Suppressor macrophage (primary cell): Measurements from ENCODE around the gene PLEKHG2.

Source experiments
- DNase-seq, 4 experiments: peaks; one replicate each; pipeline ENCODE4 v3.0.0-alpha.2; 2020 to 2022

Gene PLEKHG2

DNA sequence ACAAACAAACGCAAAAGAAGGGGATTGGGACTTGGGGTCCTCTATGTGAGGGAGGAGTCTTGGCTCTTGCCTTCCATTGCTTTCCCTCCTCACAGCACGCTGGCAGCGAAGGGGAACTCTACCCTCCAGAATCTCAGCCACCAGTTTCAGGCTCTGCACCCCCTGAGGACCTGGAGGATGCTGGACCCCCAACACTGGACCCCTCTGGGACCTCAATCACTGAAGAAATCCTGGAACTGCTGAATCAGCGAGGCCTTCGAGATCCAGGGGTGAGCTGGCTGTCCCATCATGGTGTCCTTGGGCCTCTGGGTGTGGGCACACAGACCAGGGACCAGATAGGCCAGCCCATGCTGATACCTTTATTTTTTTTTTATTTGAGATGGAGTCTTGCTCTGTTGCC, 9.6 kb downstream of the PLEKHG2 start:
- DNase-seq: no peak

DNA sequence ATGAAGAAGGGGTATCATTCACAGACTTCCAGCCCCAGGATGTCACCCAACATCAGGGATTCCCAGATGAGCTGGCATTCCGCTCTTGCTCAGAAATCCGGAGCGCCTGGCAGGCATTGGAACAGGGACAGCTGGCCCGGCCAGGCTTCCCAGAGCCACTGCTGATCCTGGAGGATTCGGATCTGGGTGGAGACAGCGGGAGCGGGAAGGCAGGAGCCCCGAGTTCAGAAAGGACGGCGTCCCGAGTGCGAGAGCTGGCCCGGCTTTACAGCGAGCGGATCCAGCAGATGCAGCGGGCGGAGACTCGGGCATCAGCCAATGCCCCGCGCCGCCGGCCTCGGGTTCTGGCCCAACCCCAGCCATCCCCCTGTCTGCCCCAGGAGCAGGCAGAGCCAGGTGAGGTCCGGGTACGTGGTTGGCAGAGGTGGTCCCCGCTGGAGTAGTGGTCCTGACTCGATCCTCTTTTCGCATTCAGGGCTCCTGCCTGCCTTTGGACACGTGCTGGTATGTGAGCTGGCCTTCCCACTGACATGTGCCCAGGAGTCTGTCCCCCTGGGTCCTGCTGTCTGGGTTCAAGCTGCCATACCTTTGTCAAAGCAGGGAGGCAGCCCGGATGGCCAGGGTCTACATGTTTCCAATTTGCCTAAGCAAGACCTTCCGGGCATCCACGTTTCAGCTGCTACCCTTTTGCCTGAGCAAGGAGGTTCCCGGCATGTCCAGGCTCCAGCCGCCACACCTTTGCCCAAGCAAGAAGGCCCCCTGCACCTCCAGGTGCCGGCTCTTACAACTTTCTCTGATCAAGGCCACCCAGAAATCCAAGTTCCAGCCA, 11.0 kb downstream of the PLEKHG2 start:
- DNase-seq: no peak

DNA sequence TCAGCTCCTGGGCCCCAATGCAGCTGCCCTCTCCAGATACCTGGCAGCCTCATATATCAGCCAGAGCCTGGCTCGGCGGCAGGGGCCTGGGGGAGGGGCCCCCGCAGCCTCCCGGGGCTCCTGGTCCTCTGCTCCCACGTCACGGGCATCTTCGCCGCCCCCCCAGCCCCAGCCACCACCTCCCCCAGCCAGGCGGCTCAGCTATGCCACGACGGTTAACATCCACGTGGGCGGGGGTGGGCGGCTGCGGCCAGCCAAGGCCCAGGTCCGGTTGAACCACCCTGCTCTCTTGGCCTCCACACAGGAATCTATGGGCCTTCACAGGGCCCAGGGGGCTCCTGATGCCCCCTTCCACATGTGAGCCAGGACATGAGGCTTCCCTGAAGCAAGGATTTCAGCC, 12.5 kb downstream of the PLEKHG2 start:
- no peak for DNase-seq

DNA sequence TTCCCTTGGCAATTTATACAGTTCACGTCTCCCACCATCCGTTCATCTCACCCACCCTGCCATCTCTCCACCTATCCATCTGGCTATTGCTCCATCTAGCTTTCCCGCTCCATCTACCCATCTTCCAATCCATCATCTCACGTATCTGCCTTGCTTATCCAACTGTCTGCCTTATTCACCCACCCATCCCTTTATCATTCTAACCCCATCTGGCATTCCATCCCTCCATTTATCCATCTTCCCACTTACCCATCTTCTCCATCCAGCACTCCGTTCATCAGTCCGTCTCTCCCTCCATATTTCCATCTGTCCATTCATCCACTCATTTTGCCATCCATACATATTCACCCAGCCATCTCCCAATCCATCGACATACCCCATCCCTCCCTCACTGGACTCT, 13.3 kb downstream of the PLEKHG2 start:
- DNase-seq: no peak

DNA sequence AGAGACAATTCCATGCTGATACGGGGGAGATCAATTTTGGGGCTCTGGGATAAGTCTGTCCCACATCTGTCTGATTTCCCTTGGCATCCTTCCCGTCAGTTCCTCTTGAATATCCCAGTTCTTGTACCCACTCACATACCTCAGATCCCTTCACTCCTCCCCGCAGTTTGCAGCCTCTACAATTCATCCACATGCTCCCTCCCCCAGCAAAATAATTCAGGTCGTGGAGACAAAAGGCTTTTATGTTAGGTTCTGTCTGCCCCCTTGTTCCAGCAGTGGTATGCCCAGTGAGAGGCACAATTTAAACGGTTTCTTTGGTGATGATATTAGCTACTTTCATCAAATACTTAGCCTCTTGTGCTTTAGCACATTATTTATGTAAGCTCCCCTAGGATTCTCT, 13.7 kb downstream of the PLEKHG2 start:
- DNase-seq: no peak

DNA sequence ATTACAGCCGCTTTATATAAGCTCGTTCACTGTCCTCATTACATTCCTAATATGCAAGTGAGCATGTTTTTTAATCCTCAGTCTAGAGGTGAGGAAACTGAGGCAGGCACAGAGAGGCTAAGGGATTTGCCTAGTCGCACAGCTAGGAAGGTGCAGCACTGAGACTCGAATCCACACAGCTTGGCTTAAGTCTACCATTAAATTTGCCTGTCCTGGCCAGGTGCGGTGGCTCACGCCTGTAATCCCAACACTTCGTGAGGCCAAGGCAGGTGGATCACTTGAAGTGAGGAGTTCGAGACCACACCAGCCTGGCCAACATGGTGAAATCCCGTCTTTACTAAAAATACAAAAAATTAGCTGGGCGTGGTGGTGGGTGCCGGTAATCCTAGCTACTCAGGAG, 15.2 kb downstream of the PLEKHG2 start:
- DNase-seq: no peak

DNA sequence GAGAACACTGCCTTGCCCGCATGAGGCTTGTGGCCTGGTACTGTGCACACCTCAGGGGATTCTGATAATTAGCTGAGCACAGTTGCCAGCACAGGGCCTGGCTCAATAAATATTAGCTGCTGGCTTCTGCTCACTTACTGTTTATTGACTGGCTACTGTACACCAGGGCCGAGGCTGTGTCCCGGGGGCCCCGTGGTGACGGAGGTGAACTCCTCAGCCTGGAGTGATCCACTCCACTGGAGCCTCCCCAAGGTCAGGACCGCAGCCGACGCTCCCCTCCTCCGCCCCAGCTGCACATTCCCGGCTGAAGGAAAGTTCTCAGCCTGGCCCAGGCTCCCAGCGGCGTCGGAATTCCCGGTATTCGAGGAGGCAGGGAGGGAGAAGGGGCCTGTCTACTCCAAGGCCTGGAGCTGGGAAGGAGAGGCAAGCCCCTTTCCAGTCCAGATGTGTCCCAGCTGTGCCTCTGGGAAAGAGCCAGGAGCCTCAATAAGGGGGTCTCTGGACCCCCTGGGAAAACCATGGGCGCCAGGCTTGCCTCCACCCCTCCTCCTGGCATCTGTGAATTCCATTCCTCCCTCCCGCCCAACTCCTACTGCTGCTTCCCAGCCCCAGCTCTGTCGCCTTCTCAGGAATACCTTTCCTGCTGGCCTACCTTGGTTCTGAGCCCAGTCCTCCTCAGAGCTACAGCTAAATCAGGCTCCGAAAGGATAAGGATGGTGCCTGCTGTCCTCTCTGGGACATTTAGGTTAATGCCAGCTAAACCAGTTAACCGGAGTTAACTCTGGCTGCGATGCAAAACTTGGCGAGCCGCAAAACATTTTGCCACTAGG, 16.0 kb downstream of the PLEKHG2 start:
- no peak for DNase-seq

DNA sequence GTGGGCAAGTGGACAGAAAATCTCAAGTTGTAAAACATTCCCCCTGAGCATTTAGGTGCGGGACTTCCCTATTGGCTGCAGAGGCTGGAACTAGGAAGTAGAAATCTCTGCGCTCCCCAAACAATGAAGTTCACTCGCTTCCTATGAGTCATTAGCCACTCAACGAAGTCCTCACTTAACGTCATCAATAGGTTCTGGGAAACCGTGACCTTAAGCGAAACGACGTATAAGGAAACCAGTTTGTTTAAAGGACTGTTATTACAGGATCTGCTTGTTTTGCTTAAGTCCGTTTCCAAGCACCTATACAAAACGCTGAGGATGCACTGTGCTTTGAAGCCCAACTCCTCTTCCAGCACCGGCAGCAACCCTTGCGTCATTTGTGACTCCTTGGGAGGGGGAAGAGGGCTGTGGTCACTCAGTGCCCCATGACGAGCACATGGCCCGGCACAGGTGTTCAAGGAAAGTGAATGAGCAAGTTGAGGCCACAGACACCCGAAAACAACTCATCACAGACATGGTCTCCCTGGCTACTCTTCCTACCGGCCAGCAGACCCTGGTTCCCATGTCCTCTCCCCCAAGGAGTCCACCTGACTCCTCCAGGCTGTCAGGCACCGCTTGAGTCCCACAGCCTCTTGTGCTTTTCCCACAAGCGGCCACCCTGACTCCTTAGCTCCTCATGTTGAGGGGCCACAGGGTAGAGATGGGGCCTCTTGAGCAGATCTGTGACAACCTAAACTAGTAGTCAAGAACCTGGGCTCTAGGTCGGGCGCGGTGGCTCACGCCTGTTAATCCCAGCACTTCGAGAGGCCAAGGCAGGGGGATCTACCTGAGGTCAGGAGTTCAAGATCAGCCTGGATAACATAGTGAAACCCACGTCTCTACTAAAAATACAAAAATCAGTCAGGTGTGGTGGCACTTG, 18.5 kb downstream of the PLEKHG2 start:
- DNase-seq: peak; percentile 86 to 98 (median 93)

DNA sequence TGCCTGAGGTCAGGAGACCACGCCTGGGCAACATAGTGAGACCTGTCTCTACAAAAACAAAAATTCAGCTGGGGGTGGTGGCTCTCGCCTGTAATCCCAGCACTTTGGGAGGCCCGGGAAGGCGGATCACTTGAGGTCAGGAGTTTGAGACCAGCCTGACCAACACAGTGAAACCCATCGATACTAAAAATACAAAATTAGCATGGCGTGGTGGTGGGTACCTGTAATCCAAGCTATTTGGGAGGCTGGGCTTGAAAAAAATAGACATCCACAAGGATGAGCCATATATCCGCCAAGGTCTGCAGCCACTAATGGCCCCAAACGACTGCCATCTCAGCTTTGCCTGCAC, 20.2 kb downstream of the PLEKHG2 start:
- no peak for DNase-seq

DNA sequence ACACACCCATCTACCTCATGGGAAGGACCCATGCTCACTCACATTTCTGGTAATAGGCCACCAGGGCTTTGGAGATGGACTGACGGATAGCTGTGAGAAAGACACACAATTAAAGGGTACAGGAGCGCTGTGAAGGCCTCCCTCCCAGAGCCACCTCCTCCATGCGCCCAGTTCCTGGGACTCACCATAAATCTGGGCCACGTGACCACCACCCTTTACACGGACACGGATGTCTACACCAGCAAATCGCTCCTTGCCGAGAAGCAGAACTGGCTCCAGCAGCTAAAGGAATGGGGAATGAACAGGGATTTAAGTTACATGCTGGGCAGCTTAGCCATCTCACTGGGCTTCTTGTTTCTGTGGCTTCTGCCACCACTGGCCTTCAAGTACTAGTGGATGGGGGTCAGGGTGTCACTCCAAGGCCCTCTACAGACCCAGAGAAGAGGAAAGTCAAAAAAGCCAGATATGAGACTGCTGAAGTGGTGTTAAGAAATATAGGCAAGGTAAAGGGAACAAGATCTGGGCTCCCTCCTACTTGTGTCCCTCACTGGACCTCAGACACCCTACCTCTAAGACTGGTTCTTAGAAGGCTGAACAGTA, 21.1 kb downstream of the PLEKHG2 start:
- no peak for DNase-seq

DNA sequence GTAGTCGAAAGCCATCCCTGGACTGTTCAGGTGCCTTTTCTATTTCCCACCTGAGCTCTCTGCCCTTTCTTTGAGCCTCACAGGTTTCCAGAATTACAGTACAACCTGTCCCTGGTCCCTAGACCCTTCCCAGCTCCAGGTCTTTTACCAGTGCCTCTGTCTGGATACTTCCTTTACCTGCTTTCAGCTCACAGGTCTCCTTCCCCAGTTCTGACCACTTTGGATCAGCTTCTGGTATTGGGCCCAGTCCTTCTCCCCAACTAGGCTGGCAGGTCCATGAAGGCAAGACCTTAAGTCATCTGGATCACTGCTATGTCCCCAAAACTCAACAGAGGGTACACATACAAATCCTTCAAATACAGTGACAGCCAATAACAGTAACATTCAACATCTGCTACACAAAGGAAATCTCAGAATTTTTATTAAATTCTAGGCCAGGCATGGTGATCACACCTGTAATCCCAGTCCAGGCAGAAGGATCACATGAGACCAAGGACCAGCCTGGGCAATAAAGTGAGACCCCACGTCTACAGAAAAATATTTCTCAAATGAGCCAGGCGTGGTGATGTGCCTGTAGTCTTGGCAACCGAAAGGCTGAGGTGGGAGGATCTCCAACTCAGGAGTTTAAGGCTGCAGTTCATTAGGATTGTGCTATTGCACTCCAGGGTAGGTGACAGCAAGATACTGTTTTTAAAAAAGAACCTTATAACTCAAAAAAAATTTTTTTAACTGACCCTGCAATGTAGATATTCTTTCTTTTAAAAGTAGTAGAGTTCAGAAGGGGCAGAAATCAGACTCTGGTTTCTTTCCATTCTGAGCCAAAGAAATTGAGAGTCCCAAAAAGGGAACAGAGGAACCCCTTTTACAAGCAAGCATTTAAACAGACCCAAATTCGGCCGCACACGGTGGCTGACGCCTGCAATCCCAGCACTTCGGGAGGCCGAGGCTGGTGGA, 21.9 kb downstream of the PLEKHG2 start:
- no peak for DNase-seq

DNA sequence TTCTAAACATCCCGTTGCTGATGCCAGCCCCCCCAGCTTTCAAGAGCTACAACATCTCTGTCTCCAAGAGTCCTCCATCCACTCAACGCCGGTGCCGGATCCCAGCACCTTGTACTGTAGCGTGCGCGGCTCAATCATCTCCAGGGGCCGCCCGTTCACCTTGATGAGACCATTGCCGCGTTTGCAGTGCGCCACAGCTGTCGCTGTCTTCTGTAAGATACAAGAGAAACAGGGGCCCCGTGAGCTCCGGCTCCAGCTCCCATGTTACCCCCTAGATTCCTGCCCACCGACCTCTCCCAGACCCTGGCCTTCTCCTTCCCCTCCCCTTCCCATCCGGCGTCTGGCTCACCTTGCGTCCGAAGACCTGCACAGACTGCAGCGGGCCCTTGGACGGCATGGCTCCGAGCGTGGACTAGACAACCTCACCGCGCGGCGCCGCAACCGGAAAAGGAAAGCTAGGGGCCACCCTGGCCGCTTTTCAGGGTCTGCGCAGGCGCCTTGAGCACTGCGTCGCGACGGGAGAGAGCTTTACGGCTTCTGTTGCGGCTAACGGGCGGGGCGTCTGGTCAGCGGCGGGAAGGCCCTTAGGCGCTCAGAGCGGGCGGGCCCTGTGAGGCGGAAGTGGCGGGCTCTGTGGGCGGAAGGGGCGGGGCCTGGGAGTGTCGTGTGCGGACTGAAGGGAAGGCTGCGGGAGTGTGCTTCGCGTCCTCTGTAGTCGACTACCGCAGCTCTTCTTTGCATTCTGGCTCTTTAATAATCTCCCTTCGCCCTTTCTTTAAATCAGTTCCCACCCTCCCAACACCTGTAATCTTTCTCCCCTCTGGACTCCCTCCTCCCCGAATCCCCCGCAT, 23.3 kb downstream of the PLEKHG2 start, which contains the start of gene RPS16:
RPS16 (minus strand) TSS at position 451 of the 851 bp plus-strand sequence; CDS start at position 397, 54 bp downstream.
- DNase-seq: peak; percentile 100

DNA sequence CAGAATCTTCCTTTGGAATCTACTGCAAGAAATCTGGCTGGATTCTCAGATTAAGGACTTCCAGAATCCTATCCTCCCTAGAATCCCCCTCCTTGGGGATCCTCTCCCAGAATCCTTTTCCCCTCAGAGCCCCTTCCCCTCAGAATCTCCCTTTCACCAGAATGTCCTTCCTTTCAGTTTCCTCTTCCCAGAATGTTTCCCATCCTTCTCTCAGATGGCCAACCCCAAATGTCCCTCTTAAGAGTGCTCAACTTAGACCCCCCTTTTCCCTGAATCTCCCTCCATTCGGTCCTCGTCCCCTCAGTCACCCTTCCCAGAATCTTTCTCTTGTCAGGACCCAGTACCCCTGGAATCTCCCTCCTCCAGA, 23.9 kb downstream of the PLEKHG2 start:
- no peak for DNase-seq

DNA sequence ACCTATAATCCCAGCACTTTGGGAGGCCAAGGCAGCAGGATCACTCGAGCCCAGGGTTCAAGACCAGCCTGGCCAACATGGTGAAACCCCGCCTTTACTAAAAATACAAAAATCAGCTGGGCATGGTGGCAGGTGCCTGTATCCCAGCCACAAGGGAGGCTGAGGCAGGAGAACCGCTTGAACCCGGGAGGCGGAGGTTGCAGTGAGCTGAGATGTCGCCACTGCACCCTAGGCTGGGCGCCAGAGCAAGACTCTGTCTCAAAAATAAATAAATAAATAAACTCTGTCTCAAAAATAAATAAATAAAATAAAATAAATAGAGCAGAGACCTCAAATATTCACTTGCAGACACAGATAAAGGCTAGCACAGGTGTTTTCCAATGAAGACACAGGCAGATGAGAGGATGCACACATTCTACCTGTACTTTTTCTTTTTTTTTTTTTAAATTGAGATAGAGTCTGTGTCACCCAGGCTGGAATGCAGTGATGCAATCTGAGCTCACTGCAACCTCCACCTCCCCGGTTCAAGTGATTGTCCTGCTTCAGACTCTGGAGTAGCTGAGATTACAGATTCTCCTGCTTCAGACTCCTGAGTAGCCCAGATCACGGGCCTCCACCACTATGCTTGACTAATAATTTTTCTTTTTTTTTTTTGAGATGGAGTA, 25.9 kb downstream of the PLEKHG2 start:
- peak in 1 of 4 experiments; percentile 29 for DNase-seq

DNA sequence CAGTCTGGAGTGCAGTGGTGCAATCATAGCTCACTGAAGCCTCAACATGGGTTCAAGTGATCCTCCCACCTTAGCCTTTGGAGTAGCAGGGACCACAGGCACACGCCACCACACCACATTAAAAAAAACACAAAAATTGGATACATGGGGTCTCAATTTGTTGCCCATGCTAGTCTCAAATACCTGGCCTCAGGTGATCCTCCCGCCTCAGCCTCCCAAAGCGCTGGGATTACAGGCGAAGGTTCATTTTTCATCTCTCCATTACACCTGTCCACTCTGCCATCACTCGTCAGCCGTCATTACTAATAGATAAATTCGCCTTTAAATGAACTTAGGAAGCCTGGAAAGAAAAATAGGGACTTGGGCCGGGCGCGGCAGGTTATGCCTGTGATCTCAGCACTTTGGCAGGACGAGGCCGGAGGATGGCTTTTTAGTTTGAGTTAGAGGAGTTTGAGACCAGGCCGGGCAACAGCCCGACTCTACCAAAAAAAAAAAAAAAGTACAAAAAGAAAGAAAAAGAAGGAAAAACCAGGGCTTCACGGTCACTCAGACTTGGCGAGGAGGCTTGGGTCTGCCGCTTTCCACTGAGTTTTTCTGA, 32.2 kb downstream of the PLEKHG2 start:
- peak in 3 of 4 experiments; percentile 16 to 39 (median 34) for DNase-seq

DNA sequence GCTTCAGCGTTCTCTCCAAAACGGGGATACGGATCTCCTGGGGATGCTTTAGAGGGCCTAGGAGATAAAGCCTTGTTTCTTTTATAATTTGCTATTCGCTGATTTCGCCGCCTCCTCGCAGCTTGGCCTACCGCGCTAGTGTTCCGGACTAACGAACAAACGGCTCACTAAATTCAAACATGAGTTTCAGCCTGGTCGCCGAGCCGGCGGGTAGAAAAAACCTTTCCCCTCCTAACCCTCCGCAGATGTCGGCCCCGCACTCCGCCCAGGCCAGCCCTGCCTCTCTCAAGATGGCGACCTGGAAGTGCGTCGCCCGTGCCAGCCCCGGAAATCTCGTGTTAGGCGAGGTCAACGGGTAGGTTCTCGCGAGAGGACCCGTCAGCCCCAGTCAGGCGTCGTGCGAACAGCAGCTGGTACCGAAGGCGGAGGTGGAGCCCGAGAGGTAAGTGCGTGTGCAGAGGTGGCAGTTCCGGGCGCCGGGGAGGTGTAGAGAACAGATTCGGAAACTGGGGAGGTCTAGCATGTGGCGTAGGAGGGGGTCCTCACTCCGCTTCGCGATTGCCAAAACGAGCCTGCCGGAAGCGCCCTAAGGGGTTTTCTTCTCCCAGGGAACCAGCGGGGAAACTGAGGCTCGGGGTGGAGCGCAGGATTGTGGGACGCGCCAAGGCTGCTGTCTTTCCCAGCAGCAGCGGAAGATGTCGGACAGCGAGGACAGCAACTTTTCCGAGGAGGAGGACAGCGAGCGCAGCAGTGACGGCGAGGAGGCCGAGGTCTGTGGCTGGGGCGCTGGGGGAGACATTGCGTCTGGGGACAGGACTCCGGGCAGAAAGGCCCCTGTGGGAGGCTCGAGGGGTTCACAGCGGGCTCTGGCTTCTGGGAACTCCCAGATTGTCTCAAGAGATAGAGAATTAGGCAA, 33.0 kb downstream of the PLEKHG2 start, which contains the start of gene SUPT5H:
SUPT5H (plus strand) TSS at position 387 of the 916 bp plus-strand sequence; CDS start at position 696, 309 bp downstream.
- DNase-seq: peak; percentile 98 to 100 (median 99)

DNA sequence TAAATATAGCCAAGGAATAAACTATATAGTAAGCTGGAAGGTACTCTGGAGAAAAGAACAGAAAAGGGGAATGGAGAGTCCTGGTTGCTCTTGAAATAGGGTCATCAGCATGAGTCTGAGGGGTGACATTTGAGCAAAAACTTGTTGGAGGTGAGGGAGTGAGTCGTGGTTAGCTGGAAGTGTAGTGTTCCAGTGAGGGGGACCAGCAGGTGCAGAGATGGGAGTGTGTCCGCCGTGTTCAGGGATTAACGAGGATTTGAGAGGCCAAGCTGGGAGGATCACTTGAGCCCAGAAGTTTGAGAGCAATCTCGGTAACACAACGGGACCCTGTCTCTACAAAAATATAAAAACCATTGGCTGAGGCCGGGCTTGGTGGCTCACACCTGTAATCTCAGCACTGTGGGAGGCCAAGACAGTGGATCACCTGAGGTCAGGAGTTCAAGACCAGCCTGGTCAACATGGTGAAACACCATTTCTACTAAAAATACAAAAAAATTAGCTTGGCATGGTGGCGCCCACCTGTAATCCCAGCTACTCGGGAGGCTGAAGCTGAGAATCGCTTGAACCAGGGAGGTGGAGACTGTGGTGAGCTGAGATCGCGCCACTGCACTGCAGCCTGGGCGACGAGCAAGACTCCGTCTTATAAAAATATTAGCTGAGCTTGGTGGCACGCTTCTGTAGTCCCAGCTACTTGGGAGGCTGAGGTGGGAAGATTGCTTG, 34.1 kb downstream of the PLEKHG2 start:
- no peak for DNase-seq
